Measurements from ENCODE around the gene AFM.

Gene AFM, protein sequence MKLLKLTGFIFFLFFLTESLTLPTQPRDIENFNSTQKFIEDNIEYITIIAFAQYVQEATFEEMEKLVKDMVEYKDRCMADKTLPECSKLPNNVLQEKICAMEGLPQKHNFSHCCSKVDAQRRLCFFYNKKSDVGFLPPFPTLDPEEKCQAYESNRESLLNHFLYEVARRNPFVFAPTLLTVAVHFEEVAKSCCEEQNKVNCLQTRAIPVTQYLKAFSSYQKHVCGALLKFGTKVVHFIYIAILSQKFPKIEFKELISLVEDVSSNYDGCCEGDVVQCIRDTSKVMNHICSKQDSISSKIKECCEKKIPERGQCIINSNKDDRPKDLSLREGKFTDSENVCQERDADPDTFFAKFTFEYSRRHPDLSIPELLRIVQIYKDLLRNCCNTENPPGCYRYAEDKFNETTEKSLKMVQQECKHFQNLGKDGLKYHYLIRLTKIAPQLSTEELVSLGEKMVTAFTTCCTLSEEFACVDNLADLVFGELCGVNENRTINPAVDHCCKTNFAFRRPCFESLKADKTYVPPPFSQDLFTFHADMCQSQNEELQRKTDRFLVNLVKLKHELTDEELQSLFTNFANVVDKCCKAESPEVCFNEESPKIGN

DNA sequence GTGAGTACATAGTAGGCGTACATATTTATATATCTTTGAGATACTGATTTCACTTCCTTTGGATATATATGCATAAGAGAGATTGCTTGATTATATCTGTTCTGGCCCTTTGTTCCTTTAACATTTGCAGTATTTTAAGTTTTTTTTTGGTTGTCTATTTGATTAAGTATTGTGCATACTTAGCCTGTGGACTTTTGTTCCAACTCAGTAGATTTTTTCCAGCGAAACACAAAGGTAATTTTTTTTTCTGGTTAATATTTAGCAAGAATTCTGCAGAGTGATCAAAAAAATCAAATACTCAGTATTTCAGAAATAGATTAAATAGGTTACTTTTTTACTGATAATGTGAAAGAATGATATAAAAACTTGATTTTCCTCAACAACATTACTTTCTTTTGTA, at the start of gene AFM:
Gene AFM, plus strand, starts transcription at position 388 of the 400 bp plus-strand sequence. CDS start 31 bp downstream, outside the sequence.
- DNase-seq = no peak

DNA sequence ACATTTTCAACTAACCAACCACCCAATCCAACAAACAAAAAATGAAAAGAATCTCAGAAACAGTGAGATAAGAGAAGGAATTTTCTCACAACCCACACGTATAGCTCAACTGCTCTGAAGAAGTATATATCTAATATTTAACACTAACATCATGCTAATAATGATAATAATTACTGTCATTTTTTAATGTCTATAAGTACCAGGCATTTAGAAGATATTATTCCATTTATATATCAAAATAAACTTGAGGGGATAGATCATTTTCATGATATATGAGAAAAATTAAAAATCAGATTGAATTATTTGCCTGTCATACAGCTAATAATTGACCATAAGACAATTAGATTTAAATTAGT, 49.8 kb upstream of the AFM start:
- DNase-seq = no peak

DNA sequence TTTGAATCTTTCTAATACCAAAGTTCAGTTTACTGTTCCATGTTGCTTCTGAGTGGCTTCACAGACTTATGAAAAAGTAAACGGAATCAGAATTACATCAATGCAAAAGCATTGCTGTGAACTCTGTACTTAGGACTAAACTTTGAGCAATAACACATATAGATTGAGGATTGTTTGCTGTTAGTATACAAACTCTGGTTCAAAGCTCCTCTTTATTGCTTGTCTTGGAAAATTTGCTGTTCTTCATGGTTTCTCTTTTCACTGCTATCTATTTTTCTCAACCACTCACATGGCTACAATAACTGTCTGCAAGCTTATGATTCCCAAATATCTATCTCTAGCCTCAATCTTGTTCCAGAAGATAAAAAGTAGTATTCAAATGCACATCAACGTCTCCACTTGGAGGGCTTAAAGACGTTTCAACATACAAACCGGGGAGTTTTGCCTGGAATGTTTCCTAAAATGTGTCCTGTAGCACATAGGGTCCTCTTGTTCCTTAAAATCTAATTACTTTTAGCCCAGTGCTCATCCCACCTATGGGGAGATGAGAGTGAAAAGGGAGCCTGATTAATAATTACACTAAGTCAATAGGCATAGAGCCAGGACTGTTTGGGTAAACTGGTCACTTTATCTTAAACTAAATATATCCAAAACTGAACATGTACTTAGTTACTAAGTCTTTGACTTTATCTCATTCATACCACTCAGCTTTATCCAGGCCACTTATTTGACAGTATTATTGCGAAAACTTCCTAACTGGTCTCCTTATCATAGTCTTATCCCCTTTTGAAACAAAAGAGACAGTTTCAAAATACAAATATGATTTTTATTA, 49.2 kb upstream of the AFM start:
- DNase-seq = no peak

DNA sequence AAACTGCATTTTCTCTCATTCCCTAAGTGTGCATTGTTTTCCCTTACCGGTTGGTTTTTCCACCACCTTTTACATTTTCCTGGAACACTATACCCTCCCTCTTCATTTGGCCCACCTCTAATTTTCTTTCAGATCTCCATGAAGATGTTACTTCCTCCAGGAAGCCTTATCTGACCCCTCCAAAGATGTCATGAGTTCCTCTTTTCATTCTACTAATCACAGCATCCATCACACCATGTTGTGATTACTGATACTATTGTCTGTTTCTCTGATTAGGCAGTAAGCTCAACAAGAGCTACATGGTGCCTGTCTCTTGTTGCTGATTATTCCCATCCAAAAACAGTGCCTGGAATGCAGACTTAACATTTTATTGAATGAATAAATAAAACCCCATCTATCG, 48.4 kb upstream of the AFM start:
- DNase-seq = no peak

DNA sequence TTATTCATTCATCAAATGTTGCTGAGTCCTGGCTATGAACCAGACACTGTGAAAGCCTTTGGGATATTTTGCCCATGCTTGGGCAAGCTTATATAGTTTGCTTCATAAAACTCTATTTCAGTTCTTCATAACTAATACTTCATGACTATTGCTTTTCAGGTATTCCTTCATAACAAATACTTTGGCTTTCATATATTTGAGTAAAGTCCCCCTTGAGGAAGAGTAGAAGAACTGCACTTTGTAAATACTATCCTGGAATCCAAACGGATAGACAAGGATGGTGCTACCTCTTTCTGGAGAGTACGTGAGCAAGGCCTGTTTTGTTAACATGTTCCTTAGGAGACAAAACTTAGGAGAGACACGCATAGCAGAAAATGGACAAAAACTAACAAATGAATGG, 47.2 kb upstream of the AFM start:
- DNase-seq = no peak

DNA sequence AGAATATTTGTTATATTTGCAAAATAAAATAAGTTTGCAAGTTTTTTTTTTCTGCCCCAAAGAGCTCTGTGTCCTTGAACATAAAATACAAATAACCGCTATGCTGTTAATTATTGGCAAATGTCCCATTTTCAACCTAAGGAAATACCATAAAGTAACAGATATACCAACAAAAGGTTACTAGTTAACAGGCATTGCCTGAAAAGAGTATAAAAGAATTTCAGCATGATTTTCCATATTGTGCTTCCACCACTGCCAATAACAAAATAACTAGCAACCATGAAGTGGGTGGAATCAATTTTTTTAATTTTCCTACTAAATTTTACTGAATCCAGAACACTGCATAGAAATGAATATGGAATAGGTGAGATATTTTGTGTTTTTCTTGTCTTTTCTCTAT, 45.6 kb upstream of the AFM start, which contains the start of gene AFP:
Gene AFP, plus strand, starts transcription at position 238 of the 400 bp plus-strand sequence. Its CDS starts 42 bp downstream, at position 280.
- no peak for DNase-seq

DNA sequence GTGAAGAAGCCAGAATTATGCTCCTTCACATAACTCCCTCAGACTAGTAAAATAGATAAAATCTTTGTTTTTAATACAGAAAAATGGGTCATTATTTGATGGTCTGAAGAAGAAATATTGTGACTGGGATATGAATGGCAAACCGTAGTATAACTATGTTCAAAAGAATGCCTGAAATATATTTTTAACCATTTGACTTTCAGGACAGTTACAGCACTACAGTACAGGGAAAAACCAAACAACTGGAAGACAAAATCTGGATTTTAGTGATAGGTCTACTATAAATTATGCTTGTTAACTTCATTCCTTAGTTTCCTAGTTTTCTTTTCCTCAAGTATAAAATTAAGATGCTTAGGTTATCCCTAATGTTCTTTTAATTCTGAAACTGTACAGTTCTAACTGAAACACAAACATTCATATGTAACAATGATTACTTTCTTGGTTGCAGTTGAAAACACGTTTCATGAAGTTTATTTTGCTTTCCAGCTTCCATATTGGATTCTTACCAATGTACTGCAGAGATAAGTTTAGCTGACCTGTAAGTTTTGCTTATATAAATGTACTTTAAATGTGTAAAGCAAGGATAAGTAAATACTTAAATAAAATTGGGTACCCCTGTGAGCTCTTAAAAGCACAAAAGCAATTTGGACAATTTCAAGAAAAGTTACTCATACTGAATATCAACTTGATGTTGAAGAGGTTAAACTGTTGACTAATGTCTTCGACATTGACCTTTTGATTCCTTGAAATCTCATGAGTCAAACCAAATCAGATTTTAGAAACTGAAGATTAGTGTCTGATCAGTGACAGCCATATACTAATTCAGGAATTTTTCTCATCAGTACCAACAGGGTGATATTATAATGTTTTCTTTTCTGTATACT, 44.6 kb upstream of the AFM start:
- DNase-seq = no peak

DNA sequence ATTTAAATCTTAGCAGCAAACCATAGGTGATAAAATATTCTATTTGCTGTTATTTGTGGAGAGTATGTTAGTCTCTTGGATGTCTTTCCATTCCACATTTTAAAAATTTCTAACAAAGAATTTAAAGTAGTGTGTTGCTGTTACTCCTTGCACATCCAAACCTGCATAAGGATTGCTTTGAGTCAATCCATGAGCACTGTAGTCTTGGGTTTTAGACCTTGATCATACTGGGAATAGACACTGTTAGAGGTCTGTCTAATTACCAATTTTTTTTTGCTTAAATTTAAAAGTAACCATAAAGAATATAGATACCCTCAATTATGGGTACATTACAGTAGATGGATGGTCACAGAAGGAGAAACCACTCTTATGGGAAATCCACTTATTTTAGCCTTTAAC, 44.0 kb upstream of the AFM start:
- DNase-seq = no peak

DNA sequence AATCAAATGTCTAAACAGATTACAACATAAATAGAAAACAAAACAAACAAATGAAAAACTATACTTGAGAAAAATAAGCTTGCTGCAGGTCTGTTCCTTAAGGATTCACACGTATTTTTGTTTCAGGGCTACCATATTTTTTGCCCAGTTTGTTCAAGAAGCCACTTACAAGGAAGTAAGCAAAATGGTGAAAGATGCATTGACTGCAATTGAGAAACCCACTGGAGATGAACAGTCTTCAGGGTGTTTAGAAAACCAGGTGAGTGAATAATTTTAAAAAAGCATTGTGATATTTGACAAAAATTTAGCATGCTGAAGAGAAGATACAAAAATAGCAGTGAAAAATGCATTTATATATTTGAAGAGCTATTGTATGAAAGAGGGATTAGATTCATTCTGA, 43.5 kb upstream of the AFM start:
- no peak for DNase-seq

DNA sequence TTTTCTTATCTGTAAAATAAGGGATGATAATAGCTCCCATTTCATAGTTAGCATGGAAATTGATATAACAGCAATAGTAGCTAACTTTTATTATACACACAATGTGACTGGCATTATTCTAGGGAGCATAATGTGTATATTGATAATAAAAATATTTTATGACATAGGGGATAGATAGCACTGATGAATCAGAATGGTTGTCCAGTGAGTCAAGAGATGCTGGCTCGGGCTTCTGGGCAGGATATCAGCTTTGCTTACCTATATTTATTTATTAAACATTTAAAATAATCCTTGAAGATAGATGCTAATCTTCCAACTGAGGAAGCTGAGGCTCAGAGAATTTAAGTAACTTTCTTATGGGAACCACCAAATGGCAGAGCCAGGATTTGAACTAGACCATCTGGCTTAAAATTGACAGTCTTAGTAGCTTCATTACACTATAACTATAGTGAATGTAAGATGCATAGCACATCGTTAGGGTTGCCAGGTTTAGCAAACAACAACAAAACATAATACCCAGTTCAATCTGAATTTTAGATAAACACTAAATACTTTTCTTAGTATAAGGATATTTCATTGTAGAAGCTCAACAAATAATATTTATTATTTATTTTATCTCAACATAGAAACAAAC, 42.8 kb upstream of the AFM start:
- DNase-seq = no peak

DNA sequence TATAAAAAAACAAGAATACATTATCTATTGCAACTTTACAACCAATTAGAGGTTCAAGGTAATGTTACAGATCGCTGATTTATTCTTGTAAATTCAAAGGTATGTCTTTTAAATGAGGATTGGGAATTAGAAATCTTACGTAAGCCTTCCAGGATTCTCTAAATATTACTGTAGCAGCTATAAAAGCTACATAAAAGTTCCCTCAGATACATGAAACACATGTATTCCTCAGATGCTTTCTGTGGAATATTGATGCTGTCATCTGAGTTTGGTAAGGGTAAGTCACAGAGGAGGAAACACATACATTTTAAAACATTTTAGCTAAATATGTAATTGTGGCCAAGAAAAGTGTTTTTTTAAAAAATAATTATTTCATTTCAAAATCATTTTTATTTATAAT, 42.1 kb upstream of the AFM start:
- no peak for DNase-seq

DNA sequence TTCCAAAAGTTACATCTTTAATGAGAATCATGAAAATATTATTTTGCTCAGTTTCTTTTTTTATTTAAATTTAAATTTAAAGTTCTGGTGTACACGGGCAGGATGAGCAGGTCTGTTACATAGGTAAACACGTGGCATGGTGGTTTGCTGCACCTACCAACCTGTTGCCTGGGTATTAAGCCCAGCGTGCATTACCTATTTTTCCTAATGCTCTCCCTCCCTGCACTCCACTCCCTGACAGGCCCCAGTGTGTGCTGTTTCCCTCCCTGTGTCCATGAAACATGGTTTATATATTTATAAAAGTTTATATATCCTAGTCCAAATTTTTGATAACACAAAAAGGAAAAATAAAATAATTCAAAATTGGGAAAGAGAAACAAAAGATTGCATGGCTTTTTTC, 41.6 kb upstream of the AFM start:
- DNase-seq = no peak

DNA sequence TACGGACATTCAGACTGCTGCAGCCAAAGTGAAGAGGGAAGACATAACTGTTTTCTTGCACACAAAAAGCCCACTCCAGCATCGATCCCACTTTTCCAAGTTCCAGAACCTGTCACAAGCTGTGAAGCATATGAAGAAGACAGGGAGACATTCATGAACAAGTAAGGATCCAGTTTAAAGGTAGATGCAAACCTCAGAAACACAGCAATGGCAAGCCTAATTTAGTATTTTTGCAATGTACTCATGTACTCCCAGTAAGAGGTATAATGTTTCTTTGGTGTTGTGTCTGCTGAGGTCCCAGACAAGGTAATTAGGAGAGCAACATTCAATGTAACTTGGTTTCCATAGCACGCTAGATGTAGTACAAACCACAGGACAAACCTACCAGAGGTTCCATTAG, 40.9 kb upstream of the AFM start:
- no peak for DNase-seq

DNA sequence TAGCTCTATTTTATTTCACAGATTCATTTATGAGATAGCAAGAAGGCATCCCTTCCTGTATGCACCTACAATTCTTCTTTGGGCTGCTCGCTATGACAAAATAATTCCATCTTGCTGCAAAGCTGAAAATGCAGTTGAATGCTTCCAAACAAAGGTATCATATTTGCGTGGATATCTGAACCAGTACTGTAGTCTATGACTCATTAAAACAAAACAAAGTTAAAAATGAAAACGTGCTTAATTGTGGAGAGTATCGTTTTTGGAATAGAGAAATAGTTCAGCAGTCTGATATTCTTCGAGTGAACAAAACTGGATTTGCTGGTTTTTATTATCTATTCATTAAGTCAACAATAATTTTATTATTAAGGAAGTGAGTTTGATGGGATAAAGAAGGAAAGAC, 39.3 kb upstream of the AFM start:
- DNase-seq = no peak

DNA sequence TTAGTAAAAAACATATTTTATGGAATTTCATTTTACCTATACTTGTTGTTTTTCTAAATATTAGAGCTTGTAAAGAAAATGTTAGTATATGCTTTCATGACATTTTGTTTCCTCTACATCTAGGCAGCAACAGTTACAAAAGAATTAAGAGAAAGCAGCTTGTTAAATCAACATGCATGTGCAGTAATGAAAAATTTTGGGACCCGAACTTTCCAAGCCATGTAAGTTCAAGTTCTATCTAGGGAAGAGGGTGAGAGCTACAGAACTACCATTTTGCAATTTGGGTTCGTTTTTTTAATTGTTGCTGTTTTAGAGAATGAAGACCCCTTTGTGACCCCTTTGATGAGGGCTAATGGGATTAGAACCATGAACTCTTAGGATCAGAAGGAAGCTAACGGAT, 38.3 kb upstream of the AFM start:
- no peak for DNase-seq

DNA sequence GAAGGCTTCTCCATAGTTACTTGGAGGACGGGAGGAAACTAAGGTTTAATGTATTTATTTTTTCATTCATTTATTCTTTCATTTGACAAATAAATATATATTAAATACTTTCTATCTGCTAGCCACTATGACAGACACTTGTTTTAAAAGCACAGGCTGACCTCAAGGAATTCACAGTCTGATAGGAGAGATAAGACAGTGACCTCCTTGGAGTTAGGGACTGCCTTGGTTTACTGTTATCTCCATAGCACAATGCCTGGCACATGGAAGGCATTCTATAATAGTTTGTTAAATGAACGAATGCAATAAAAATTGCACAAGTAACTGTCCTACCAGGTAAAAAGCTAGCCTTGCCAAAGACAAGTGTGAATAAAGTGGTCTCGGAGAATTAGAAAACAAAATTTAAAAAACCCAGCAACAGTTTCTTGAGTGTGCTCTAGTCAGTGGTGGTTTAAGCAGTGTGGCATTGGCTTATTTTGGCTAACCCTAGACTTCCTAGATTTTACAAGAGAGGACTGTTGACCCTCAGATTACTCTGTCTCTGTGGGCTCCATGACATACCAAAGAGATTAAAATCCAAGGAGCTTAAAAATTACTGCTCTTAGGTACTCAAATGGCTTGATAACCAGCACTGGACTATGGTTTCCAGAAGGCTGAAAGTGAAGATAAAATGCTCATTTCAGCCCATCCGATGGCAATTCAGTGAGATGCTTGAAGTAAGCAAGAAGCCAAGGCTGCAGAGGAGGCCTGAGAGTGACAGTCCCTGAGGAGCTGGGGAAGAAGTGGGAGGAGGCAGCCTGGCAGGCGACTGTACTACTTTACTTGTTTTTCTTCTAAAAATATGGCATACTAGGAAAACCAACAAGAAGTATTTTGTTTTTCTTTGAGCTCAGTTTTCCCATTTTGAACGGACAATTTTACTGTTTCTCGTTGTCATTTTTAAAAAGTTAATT, 35.9 kb upstream of the AFM start:
- no peak for DNase-seq

DNA sequence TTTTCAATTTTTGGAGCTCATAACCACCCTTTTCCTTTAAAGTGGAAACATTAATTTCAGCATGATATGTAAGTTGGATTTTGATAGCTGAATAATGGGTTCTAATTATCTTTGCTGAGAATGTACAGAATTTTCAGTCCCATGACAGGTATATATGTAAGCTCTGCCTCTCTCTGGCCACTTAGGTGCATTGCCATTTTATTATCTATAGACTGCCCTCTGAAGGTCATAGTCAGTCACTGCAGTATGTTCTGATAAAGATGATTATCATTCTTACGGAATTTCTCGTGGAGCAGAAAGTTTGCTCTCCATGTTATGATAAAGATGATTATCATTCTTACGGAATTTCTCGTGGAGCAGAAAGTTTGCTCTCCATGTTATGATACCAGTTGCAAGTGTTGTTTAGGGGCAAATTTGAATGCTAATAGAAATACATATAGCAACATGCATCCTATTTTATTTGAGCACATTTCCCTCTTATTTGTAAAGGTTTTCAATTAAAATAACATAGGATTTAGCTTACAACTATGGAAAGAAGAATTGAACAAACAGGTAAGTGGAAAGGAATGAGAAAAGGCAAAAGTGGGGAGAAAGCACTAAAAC, 35.1 kb upstream of the AFM start:
- DNase-seq = no peak

DNA sequence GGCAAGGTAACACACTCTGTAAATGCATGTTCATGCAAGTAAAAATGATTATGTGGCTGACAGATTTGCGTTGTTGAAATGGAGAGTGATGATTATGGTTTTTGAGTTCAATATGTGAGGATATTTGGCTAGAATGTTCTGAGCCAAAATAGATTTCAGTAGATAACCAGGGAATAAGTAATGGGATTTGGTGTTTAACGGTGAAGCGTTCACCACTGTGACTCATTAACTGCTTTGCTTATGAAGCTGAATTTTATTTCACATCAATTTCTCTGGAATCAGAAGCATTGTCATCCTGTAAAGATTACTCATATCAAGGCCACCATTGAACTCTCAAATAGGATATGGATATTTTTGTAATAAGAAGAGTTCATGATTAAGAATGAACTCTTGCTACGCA, 33.9 kb upstream of the AFM start:
- no peak for DNase-seq

DNA sequence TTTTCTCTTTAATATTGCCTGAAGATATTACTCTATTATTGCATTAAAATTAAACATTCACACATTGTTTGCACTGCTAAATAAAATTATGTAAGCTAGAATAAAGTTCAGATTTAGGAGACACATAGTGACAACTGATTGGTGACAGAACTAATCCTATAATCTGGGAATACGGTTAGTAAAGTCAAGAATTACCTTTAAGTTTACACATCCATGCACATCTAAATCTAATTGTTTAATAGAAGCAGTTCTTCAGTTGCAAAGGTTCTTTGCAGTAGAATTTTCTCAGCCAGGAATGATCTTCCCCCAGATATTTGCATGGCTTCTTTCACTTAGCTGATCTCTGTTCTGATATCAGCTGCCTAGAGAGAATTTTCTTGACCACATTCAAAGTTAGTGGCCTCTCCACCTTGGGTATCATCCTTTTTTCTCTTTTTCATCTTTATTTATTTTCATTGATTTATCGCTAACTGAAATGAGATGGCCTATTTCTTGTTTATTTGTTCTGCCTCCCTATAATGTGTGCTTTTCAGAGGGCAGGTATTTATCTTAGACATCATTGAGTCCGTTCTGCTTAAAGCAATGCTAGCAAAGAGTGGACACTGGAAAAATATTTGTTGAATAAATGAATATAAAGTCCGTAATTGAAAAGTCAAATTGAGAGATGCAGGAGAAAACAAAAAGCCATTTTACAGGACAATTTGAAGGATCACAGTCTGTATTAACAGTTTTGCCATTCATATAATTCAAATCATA, 32.9 kb upstream of the AFM start:
- DNase-seq = no peak

All from stimulated activated CD4-positive, alpha-beta T cell treated with anti-CD3 and anti-CD28 coated beads, Interleukin-15, amount 100 ng/mL, for 24 hours (primary cell).